HG03571 (cell line): ENCODE measurements around the gene POLR1A.

Source experiments
- ATAC-seq: cut with Tn5 transposase; IDR thresholded peaks from one replicate; pipeline ENCODE4 v1.9.1; 2021; ENCODE audit not compliant: unreplicated experiment

Gene POLR1A

GRCh38 chr2:86038291-86039081 lies 67.2 kb downstream of the POLR1A start:
- ATAC-seq = no peak

- no peak for ATAC-seq
Measured at GRCh38 chr2:86037795-86038192, 67.9 kb downstream of the POLR1A start.

- ATAC-seq = no peak
Measured at GRCh38 chr2:86037141-86037794, 68.4 kb downstream of the POLR1A start.

- ATAC-seq = no peak
Measured at GRCh38 chr2:86036669-86037138, 69.0 kb downstream of the POLR1A start.

- ATAC-seq = peak; percentile 61
Measured at GRCh38 chr2:86035883-86036668, 69.6 kb downstream of the POLR1A start.

- no peak for ATAC-seq
Measured at GRCh38 chr2:86035376-86035882, 70.3 kb downstream of the POLR1A start.

GRCh38 chr2:86033751-86034692 lies 71.7 kb downstream of the POLR1A start:
- ATAC-seq = no peak

GRCh38 chr2:86032861-86033595 lies 72.7 kb downstream of the POLR1A start:
- no peak for ATAC-seq

- no peak for ATAC-seq
Measured at GRCh38 chr2:86031606-86032005, 74.1 kb downstream of the POLR1A start.

GRCh38 chr2:86031151-86031550 lies 74.5 kb downstream of the POLR1A start:
- no peak for ATAC-seq

- no peak for ATAC-seq
Measured at GRCh38 chr2:86029873-86030272, 75.8 kb downstream of the POLR1A start.

GRCh38 chr2:86028766-86029381 lies 76.8 kb downstream of the POLR1A start:
- ATAC-seq = no peak

GRCh38 chr2:86027922-86028765 lies 77.5 kb downstream of the POLR1A start:
- no peak for ATAC-seq

- ATAC-seq = no peak
Measured at GRCh38 chr2:86027196-86027921, 78.3 kb downstream of the POLR1A start.

GRCh38 chr2:86026744-86027065 lies 79.0 kb downstream of the POLR1A start:
- ATAC-seq = no peak

- no peak for ATAC-seq
Measured at GRCh38 chr2:86025976-86026743, 79.5 kb downstream of the POLR1A start.

GRCh38 chr2:86025229-86025820 lies 80.4 kb downstream of the POLR1A start:
- no peak for ATAC-seq
